IPS-18a (cell line): ENCODE data around the gene C9orf152.
"Not testable (repeated sequence)": the region's sequence is repeated elsewhere in the genome, so short reads cannot be mapped to it uniquely, and the experiment has no call there.

Experiments
- H3K27ac ChIP-seq: one replicate; pipeline ENCODE4 v1.5.1; 2013; ENCODE audit warnings: low read length
- H3K27me3 ChIP-seq: one replicate; pipeline ENCODE4 v1.6.1; 2013; ENCODE audit warnings: mild to moderate bottlenecking, low read length; ENCODE audit not compliant: control insufficient read depth, insufficient read depth
- H3K36me3 ChIP-seq: one replicate; pipeline ENCODE4 v1.6.1; 2013; ENCODE audit warnings: low read depth, low read length; ENCODE audit not compliant: control insufficient read depth
- H3K4me1 ChIP-seq: one replicate; pipeline ENCODE4 v1.6.1; 2013; ENCODE audit warnings: low read depth, low read length; ENCODE audit not compliant: control insufficient read depth
- H3K4me3 ChIP-seq: one replicate; pipeline ENCODE4 v1.5.1; 2013; ENCODE audit warnings: low read length
- H3K9ac ChIP-seq: one replicate; pipeline ENCODE4 v1.6.1; 2013; ENCODE audit warnings: mild to moderate bottlenecking, low read length, moderate library complexity
- H3K9me3 ChIP-seq: one replicate; pipeline ENCODE4 v1.6.1; 2013; ENCODE audit warnings: low read depth, low read length; ENCODE audit not compliant: control insufficient read depth

Gene C9orf152, protein sequence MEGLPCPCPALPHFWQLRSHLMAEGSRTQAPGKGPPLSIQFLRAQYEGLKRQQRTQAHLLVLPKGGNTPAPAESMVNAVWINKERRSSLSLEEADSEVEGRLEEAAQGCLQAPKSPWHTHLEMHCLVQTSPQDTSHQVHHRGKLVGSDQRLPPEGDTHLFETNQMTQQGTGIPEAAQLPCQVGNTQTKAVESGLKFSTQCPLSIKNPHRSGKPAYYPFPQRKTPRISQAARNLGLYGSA

DNA sequence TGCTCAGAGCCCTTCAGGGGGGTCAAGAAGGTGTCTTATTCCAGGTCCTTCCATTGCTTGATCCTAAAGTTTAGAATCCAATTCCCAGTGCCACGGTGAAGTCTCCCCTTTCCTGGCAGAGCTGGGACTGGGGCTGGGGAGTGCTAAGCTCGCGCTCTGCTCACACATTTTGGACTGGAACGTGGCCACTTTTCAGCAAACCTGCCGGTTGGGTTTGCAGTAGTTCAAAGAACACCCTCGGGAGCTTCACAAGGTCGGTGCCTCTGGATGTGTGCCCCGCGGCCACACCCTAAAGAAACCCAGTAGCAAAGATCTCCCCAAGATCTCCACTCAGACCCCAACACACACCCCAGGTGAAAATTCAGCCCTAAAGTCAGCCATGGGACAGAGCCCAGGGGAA lies at the start of gene C9orf152:
TSS of gene C9orf152 (minus strand) at position 129 of the 400 bp plus-strand sequence. CDS start 580 bp downstream, outside the sequence.
- Histone ChIP-seq H3K27ac (no peak within 1 kb of the TSS), H3K36me3 (no peaks in the 10 kb centered on the region), H3K4me1 (no peaks in the 10 kb centered on the region), H3K9ac (no peak within 1 kb of the TSS), H3K9me3 (no peaks in the 10 kb centered on the region), H3K27me3 (no peaks in the 10 kb centered on the region), H3K4me3 (no peak within 1 kb of the TSS)

DNA sequence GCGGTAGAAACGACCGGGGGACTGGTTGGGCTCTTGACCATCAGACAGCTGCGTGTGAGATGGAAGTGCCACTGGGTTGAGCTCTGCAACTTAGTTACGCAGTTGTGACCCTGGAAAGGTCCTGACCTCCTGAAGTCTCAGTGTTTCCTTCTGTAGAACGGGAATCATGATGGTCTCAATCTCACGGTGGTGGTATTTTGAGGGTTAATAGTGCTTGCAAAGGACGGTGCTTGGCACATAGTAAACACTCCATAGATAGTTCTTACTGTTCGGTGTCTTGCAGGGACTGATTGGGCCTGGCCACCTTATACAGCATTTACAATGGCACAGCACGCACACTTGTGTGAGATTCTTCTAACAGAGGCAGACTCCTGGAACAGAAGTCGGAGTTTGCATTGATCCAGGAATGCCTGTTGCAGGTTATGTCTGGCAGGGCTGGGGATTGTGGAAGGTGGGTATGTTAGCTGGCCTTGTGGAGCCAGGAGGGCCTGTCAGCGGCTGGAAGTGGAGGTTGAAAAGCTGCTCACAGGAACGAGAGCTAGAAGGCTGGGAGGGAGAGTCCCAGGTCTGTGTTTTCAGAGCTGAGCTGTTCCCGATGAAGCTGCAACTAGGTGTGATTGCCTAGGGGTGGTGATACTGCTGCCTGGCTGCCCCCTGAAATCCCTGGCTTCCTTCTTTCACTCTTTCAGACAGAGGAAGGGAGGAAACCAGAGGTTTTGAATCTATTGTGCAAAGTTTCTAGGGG lies 49.3 kb upstream of the C9orf152 start:
- H3K27me3 ChIP-seq, result no peaks in the 10 kb centered on the region
- peak overlapping the region; percentile 60 for H3K9ac ChIP-seq
- H3K27ac ChIP-seq, result no peak overlapping the region
- peaks cover 19% of the 10 kb centered on the region for H3K4me1 ChIP-seq
- H3K36me3 ChIP-seq, result no peaks in the 10 kb centered on the region
- peak overlapping the region; percentile 83 for H3K4me3 ChIP-seq
- no peaks in the 10 kb centered on the region for H3K9me3 ChIP-seq

DNA sequence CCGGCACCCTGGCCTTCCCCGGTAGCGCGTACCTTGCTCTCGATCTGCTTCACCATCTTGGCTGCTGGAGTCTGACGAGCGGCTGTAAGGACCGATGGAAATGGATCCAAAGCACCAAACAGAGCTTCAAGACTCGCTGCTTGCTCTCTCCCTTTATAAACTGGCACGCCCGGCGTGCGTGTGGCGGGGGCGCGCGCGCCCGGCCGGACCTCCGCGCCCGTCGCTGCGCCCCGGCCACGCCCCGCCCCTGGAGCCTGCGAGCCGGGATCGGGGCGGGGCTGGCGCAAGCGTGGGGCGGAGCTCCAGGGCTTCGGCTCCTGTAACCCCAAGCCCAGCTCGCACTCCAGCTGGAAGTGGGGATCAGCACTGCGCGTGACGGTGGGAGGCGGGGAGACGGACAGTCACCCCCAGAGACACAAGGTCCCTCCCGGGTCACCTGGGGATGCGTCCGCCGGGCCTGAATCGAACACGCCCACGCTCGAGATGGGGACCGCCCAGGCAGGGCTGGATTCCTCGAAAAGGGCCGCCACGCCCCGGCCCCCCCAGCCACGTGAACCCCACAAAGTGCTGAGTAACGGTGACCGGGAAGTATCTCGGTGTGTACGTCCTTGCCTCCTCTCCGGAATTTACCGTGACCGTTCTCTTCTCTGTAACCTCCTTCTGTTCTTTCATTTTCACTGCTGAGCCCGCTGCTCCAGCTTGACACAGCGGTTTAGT lies 48.6 kb upstream of the C9orf152 start, which contains the start of gene TXN:
TSS of gene TXN (minus strand) at position 128 of the 717 bp plus-strand sequence. CDS start at position 56, 72 bp downstream.
- peak within 1 kb of the TSS; percentile 75 for H3K9ac ChIP-seq
- H3K4me1 ChIP-seq, result peaks cover 19% of the 10 kb centered on the region
- no peaks in the 10 kb centered on the region for H3K36me3 ChIP-seq
- H3K4me3 ChIP-seq, result peak within 1 kb of the TSS; percentile 83
- no peak within 1 kb of the TSS for H3K27ac ChIP-seq
- no peaks in the 10 kb centered on the region for H3K27me3 ChIP-seq
- no peaks in the 10 kb centered on the region for H3K9me3 ChIP-seq

DNA sequence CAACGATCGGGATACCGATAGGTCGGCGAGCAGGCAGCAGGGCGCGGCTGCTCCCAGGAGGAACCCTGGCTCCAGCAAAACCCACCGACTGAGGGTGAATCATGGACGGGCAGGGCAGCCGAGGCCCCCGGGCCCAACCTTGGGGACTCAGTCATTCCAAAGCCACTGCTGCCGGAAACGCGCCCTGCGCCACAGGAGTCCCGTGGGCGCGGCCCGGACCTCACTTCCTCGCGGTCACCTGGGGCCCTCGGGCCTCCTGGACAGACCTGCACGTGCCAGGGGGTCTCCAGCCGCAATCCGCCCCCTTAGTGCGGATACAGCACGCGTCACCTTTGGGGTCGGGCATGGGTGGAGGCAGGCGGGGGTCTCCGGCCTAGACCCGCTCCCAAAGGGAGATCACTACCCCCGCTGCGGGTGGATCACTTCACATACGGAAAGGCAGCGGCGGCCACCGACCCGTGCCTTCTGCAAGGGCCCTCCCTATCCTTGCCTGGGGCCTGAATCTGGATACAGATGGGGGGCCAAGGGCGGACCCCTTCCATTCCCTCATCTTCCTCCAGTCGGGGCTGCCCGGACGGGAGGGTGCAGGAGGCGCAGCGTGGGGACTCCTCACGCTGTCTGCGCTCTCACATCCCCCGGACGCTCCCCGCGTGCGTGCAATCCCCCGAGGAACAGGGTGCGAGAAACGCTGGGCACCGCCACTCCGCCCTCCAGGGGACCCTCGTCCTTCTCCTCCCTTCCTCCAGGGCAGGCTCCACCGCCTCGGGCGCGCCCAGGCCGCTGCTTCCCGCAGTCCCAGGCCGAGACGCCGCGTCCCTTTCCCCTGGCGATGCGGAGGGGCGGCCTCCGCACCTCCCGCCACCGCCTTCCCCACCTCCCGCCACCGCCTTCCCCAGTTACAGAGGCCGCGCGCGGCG lies 47.8 kb upstream of the C9orf152 start:
- Histone ChIP-seq H3K36me3 (no peaks in the 10 kb centered on the region), H3K27me3 (no peaks in the 10 kb centered on the region), H3K4me3 (peak overlapping the region; percentile 83), H3K9ac (peak overlapping the region; percentile 75), H3K4me1 (peaks cover 19% of the 10 kb centered on the region), H3K9me3 (no peaks in the 10 kb centered on the region), H3K27ac (no peak overlapping the region)

DNA sequence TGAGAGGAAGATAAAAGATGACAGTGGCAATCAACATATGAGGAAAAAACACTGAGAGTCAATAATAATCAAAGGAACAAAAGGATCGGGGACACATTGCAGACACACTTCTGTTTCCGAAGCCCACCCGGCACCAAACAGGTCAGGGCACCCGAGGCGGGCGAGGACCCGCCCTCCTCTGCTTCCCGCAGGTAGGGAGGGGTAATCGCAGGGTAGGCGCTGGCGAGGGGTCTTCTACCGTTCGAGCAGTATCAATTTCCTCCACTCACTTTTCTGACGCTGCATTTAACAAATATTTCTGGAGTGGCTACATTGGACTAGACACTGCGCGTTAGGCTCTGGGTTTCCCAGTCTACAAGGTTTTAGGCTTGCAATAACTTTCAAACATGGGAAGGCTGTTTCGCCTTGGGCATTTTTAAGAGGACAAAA lies 47.1 kb upstream of the C9orf152 start:
- H3K36me3 ChIP-seq, result peaks cover 3% of the 10 kb centered on the region
- H3K9ac ChIP-seq, result peak overlapping the region; percentile 75
- no peaks in the 10 kb centered on the region for H3K9me3 ChIP-seq
- H3K4me3 ChIP-seq, result peak overlapping the region; percentile 83
- H3K27ac ChIP-seq, result no peak overlapping the region
- H3K27me3 ChIP-seq, result no peaks in the 10 kb centered on the region
- peaks cover 19% of the 10 kb centered on the region for H3K4me1 ChIP-seq

DNA sequence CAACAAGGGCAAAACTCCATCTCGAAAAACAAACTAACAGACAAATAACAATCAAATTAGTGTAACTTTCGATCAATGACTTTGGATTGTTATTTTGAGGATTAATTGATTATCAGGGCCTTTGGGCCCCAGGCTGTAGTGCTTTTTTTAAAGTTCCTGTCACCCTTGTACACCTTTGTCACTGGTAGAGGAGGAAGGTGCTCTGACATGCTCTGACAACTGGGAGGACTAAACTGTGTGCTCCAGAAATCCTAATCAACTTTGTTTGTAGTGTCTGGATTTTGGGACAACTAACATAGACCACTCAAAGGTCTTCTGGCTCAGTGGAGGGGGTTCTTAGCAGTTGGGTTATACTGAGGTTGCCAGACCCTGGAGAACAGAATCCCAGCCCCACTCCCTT lies 46.5 kb upstream of the C9orf152 start:
- Histone ChIP-seq H3K9ac (no peak overlapping the region), H3K4me1 (peaks cover 19% of the 10 kb centered on the region), H3K36me3 (peaks cover 8% of the 10 kb centered on the region), H3K4me3 (peak overlapping the region; percentile 83), H3K27me3 (no peaks in the 10 kb centered on the region), H3K9me3 (no peaks in the 10 kb centered on the region), H3K27ac (no peak overlapping the region)

DNA sequence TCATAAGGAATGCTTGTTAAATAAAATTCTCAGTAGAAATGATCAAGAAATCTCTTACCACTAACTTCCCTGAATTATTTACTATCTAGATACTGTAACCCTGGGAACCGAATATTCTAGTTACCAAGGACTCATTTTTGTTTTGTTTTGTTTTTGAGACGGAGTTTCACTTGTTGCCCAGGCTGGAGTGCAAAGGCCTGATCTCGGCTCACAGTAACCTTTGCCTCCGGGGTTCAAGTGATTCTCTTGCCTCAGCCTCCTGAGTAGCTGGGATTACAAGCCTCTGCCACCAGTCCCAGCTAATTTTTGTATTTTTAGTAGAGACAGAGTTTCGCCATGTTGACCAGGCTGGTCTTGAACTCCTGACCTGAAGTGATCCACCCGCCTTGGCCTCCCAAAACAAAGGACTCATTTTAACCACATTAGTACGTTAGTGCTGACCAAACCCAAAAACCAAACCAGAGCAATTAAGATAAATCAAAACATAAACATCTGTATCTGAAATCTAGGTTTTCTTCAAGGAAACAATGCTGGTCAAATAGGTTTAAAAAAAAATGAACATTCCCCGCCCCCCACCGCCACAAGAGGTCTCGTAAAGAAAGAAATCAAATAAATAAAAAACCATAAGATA lies 44.7 kb upstream of the C9orf152 start:
- Histone ChIP-seq H3K4me3 (no peak overlapping the region), H3K27ac (no peak overlapping the region), H3K27me3 (no peaks in the 10 kb centered on the region), H3K9me3 (no peaks in the 10 kb centered on the region), H3K4me1 (peaks cover 15% of the 10 kb centered on the region), H3K36me3 (peaks cover 20% of the 10 kb centered on the region), H3K9ac (no peak overlapping the region)

DNA sequence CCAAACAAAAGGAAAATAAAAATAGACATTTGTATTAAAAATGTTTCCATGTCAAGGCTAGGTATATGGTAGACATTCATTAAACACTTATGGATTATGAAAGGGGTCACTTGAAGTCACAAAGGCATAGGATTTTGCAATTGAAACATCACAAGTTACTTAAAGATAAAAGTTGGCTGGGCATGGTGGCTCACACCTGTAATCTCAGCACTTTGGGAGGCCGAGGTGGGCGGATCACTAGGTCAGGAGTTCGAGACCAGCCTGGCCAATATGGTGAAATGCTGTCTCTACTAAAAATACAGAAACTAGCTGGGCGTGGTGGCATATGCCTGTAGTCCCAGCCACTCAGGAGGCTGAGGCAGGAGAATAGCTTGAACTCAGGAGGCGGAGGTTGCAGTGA lies 43.8 kb upstream of the C9orf152 start:
- not testable (repeated sequence) for H3K4me1 ChIP-seq, H3K9me3 ChIP-seq, H3K9ac ChIP-seq, H3K27me3 ChIP-seq, H3K4me3 ChIP-seq, H3K27ac ChIP-seq
- peaks cover 26% of the 10 kb centered on the region for H3K36me3 ChIP-seq

DNA sequence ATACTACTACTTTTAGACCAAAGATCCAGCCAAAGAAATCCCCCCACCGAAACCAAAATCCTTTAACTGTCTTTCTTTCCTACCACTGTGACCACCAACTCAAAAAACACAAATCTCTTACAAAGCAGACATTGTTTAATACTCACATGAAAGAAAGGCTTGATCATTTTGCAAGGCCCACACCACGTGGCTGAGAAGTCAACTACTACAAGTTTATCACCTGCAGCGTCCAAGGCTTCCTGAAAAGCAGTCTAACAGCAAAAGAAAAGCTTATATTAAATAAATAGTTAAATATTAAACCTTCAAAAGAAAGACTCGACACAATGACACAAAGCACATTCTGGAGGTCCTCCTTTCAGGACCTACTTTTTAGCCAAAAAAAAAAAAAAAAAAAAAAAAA lies 43.3 kb upstream of the C9orf152 start:
- H3K27ac ChIP-seq, result no peak overlapping the region
- peaks cover 8% of the 10 kb centered on the region for H3K4me1 ChIP-seq
- H3K36me3 ChIP-seq, result peaks cover 26% of the 10 kb centered on the region
- H3K27me3 ChIP-seq, result no peaks in the 10 kb centered on the region
- H3K9me3 ChIP-seq, result no peaks in the 10 kb centered on the region
- no peak overlapping the region for H3K9ac ChIP-seq
- H3K4me3 ChIP-seq, result no peak overlapping the region

DNA sequence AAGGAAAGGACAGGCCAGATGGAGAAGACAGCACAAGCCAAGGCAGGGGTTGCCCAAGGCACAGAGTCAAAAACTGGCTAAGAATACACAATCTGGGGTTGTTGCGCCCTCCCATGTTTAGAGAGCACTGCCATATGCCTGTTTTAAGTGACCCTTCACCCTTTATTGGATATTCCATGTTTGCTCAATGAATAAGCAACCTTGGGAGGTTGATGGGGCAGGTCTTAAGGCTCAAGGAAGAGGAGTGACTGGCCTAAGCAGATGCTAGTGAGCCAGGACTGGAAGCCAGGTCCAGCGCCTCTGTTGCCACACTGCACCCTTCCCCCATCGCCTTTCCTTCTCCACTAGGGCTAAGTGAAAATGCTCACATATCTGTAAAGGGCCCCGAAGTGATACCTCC lies 41.6 kb upstream of the C9orf152 start:
- no peaks in the 10 kb centered on the region for H3K27me3 ChIP-seq
- H3K27ac ChIP-seq, result no peak overlapping the region
- H3K9me3 ChIP-seq, result no peaks in the 10 kb centered on the region
- H3K4me1 ChIP-seq, result peaks cover 8% of the 10 kb centered on the region
- H3K9ac ChIP-seq, result no peak overlapping the region
- peaks cover 30% of the 10 kb centered on the region for H3K36me3 ChIP-seq
- no peak overlapping the region for H3K4me3 ChIP-seq
